Panc1 (cell line): ENCODE results near the gene MBOAT7. TPM values are rescaled to one million over a fixed set of nuclear protein-coding genes. Genes with fewer than 3 reads are reported as not detected.
"Not testable (repeated sequence)": the region's sequence is repeated elsewhere in the genome, so short reads cannot be mapped to it uniquely, and the experiment has no call there.

ENCODE experiments used
- ATAC-seq: fragments of 200-7000 bp; cut with Tn5 transposase; 2 replicates; pipeline ENCODE4 v1.9.1; 2020; ENCODE audit warnings: mild to moderate bottlenecking, moderate library complexity
- BruUV-seq: library from RNA; stranded (reverse); fragments of 400-500 nt; replicated peaks from 2 replicates; lab custom pipeline; 2021; lab: Mats Ljungman, UMichigan
- CTCF ChIA-PET: fragments of 300-600 bp; sonication (Branson Sonifier 250); formaldehyde crosslinking; loops from one replicate; lab custom pipeline; 2022; ENCODE audit warnings: antibody characterized with exemption; lab: Charles Lee
- POLR2A ChIA-PET: fragments of 300-600 bp; sonication (Branson Sonifier 250); formaldehyde crosslinking; loops from one replicate; lab custom pipeline; 2022; ENCODE audit warnings: antibody characterized with exemption; lab: Charles Lee
- DNase-seq: peaks from one replicate; pipeline ENCODE4 v3.0.0-alpha.2; 2010; ENCODE audit warnings: low read depth, low spot score
- H3K27ac ChIP-seq: 2 replicates; pipeline ENCODE4 v1.5.1; 2011; ENCODE audit warnings: mild to moderate bottlenecking, low read length, inconsistent platforms
- H3K27me3 ChIP-seq: fragments of 200-500 bp; sonication (Bioruptor generic); 2 replicates; pipeline ENCODE4 v1.6.0; 2014; ENCODE audit warnings: low read length, inconsistent platforms; ENCODE audit not compliant: control insufficient read depth, insufficient read depth
- H3K36me3 ChIP-seq: fragments of 200-500 bp; sonication (Bioruptor generic); 2 replicates; pipeline ENCODE4 v1.5.1; 2014; ENCODE audit warnings: inconsistent platforms, mild to moderate bottlenecking, low read length, moderate library complexity; ENCODE audit not compliant: control insufficient read depth, insufficient read depth
- H3K4me1 ChIP-seq: 2 replicates; pipeline ENCODE4 v1.5.1; 2011; ENCODE audit warnings: inconsistent platforms, mild to moderate bottlenecking, low read length, moderate library complexity; ENCODE audit not compliant: control insufficient read depth, insufficient read depth
- H3K4me3 ChIP-seq, 2 experiments: 2 replicates each; pipeline ENCODE4 v1.5.1; 2011 to 2012; ENCODE audit warnings: low read depth in 2 of 2, low read length in 2 of 2, mild to moderate bottlenecking in 2 of 2, inconsistent platforms in 1 of 2, moderate library complexity in 1 of 2
- H3K9me3 ChIP-seq: fragments of 200-500 bp; sonication (Bioruptor generic); 2 replicates; pipeline ENCODE4 v1.5.1; 2014; ENCODE audit warnings: low read depth, mild to moderate bottlenecking, inconsistent platforms, low read length, moderate library complexity; ENCODE audit not compliant: control insufficient read depth, insufficient read depth
- POLR2AphosphoS5 ChIP-seq: IDR thresholded peaks from 2 replicates; pipeline ENCODE4 v1.6.1; 2012; ENCODE audit warnings: mild to moderate bottlenecking, low read depth, low read length, moderate library complexity
- SIN3A ChIP-seq: IDR thresholded peaks from 2 replicates; pipeline ENCODE4 v1.6.1; 2012; ENCODE audit warnings: low read depth, mild to moderate bottlenecking, low read length, moderate library complexity, borderline replicate concordance; ENCODE audit not compliant: insufficient read depth
- TCF7L2 ChIP-seq: IDR thresholded peaks from 2 replicates; pipeline ENCODE4 v1.6.1; 2011; ENCODE audit warnings: mild to moderate bottlenecking, low read depth, low read length, inconsistent platforms
- in situ Hi-C: cut with HindIII; loops from 2 replicates; pipeline ENCODE4 v1.10.0; 2016; ENCODE audit warnings: low sequenced_read_pairs, low pct_unique_long_range_greater_than_20kb
- intact Hi-C: fragments of 100-400 bp; cut with micrococcal nuclease; formaldehyde crosslinking; loops from one replicate; pipeline ENCODE4 v1.10.0; 2022; ENCODE audit not compliant: unreplicated experiment
- total RNA-seq: library from RNA; stranded (reverse); gene quantifications from one replicate; pipeline ENCODE4 v1.2.1, GENCODE V29; 2021; ENCODE audit not compliant: unreplicated experiment
- TF ChIP-seq, protein P1 (sequence below): fragments of 450-650 bp; IDR thresholded peaks from 2 replicates; pipeline ENCODE4 v1.5.1; 2017; ENCODE audit warnings: mild to moderate bottlenecking
- TF ChIP-seq, protein P2 (sequence below), 2 experiments: IDR thresholded peaks; 2 replicates each; pipeline ENCODE4 v1.6.1; 2011 to 2012; ENCODE audit warnings: low read depth in 2 of 2, control low read depth in 1 of 2, low read length in 1 of 2, mild to moderate bottlenecking in 1 of 2, moderate library complexity in 1 of 2; ENCODE audit not compliant: insufficient read depth in 1 of 2

MBOAT7 gene
- total RNA-seq, 1 experiment from 2014 or later: 264 TPM

DNA sequence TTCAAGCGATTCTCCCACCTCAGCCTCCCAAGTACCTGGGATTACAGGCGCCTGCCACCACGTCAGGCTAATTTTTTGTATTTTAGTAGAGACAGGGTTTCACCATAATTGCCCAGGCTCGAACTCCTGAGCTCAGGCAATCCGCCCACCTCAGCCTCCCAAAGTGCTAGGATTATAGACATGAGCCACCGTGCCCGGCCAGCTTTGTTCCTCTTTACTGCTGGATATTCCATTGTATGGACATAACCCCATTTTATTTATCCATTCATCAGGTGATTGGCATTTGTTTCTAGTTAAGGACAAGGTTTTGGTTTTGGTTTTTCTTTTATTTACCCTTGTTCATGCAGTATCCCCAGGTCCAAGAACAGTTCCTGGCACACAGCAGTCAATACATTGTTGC lies 7.2 kb upstream of the MBOAT7 start:
- DNase-seq (no peak), ATAC-seq (no peak)
- CTCF ChIA-PET: no interaction called here
- Histone ChIP-seq H3K27ac (no peak overlapping the region), H3K9me3 (no peaks in the 10 kb centered on the region), H3K36me3 (peaks cover 18% of the 10 kb centered on the region), H3K4me1 (peaks cover 9% of the 10 kb centered on the region), H3K4me3 (no peak overlapping the region), H3K27me3 (no peaks in the 10 kb centered on the region)
- intact Hi-C loops (no loop called here), in situ Hi-C loops (no loop called here)
- TF ChIP-seq, protein P1, sequence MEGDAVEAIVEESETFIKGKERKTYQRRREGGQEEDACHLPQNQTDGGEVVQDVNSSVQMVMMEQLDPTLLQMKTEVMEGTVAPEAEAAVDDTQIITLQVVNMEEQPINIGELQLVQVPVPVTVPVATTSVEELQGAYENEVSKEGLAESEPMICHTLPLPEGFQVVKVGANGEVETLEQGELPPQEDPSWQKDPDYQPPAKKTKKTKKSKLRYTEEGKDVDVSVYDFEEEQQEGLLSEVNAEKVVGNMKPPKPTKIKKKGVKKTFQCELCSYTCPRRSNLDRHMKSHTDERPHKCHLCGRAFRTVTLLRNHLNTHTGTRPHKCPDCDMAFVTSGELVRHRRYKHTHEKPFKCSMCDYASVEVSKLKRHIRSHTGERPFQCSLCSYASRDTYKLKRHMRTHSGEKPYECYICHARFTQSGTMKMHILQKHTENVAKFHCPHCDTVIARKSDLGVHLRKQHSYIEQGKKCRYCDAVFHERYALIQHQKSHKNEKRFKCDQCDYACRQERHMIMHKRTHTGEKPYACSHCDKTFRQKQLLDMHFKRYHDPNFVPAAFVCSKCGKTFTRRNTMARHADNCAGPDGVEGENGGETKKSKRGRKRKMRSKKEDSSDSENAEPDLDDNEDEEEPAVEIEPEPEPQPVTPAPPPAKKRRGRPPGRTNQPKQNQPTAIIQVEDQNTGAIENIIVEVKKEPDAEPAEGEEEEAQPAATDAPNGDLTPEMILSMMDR: no peak
- TF ChIP-seq POLR2AphosphoS5 (no peak), SIN3A (no peak), TCF7L2 (no peak)
- TF ChIP-seq, protein P2, sequence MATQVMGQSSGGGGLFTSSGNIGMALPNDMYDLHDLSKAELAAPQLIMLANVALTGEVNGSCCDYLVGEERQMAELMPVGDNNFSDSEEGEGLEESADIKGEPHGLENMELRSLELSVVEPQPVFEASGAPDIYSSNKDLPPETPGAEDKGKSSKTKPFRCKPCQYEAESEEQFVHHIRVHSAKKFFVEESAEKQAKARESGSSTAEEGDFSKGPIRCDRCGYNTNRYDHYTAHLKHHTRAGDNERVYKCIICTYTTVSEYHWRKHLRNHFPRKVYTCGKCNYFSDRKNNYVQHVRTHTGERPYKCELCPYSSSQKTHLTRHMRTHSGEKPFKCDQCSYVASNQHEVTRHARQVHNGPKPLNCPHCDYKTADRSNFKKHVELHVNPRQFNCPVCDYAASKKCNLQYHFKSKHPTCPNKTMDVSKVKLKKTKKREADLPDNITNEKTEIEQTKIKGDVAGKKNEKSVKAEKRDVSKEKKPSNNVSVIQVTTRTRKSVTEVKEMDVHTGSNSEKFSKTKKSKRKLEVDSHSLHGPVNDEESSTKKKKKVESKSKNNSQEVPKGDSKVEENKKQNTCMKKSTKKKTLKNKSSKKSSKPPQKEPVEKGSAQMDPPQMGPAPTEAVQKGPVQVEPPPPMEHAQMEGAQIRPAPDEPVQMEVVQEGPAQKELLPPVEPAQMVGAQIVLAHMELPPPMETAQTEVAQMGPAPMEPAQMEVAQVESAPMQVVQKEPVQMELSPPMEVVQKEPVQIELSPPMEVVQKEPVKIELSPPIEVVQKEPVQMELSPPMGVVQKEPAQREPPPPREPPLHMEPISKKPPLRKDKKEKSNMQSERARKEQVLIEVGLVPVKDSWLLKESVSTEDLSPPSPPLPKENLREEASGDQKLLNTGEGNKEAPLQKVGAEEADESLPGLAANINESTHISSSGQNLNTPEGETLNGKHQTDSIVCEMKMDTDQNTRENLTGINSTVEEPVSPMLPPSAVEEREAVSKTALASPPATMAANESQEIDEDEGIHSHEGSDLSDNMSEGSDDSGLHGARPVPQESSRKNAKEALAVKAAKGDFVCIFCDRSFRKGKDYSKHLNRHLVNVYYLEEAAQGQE (IDR thresholded peaks at IDR 0.05; ENCODE audit: insufficient read depth in 1 of 2, low read depth in 2 of 2, low read length in 1 of 2): no peak
- POLR2A ChIA-PET: interaction anchor here (0.9 kb wide), 1 partner anchor 28 kb away, joined by 3 read pairs; no protein-coding TSS in a partner anchor
- BruUV-seq: no TSS peak

DNA sequence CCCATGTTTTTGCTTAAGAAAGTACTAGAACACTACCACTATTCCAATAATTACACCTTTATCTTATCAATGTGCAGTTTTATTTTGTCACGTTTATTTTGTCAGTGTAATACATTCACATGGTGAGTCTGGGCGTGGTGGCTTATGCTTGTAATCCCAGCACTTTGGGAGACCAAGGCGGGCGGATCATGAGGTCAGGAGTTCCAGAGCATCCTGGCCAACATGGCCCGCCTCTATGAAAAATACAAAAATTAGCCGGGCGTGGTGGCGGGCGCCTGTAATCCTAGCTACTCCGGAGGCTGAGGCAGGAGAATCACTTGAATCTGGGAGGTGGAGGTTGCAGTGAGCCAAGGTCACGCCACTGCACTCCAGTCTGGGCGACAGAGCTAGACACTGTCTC lies 5.1 kb upstream of the MBOAT7 start:
- DNase-seq, H3K4me1 ChIP-seq, H3K9me3 ChIP-seq, in situ Hi-C loops, ATAC-seq, intact Hi-C loops, POLR2A ChIA-PET, BruUV-seq, H3K27me3 ChIP-seq, H3K27ac ChIP-seq, H3K4me3 ChIP-seq: not testable (repeated sequence)
- H3K36me3 ChIP-seq: peaks cover 13% of the 10 kb centered on the region
- CTCF ChIA-PET: interaction anchor here (0.7 kb wide), 1 partner anchor 1219 kb away, joined by 4 read pairs; no protein-coding TSS in a partner anchor

DNA sequence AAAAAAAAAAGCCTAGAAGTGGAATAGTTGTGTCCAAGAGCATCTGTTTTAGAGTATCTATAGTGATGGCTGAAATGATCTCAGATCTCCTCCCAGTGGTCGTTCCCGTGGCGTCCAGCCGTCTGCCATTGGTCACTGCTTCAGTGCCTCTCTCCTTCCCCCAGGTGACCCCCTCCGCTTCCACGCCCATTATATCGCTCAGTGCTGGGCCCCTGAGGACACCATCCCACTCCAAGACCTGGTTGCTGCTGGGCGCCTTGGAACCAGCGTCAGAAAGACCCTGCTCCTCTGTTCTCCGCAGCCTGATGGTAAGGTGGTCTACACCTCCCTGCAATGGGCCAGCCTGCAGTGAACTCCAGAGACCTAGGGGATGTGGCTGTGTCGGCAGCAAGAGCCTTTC lies 3.6 kb upstream of the MBOAT7 start:
- ChIA-PET CTCF (no interaction called here), POLR2A (no interaction called here)
- no peak overlapping the region for H3K27ac ChIP-seq
- in situ Hi-C loops (no loop called here), intact Hi-C loops (no loop called here)
- H3K4me1 ChIP-seq: peaks cover 11% of the 10 kb centered on the region; the same call in 1 of the 2 replicates
- no peak for ATAC-seq
- H3K4me3 ChIP-seq: no peak overlapping the region
- H3K36me3 ChIP-seq: peaks cover 13% of the 10 kb centered on the region
- H3K27me3 ChIP-seq: no peaks in the 10 kb centered on the region
- no peak for DNase-seq
- no peaks in the 10 kb centered on the region for H3K9me3 ChIP-seq
- no TSS peak for BruUV-seq
- TF ChIP-seq POLR2AphosphoS5 (no peak), SIN3A (no peak), TCF7L2 (no peak)
- TF ChIP-seq, protein P2 (IDR thresholded peaks at IDR 0.05; ENCODE audit: insufficient read depth in 1 of 2, low read depth in 2 of 2, low read length in 1 of 2): no peak
- TF ChIP-seq, protein P1: no peak
